Gastroesophageal sphincter (tissue), 3 donors: ENCODE data around the gene AATK.

Experiments
- CTCF ChIP-seq, 4 experiments: fragments of 200-600 bp in 2 of 4; fragments of 450-650 bp in 2 of 4; sonication (generic) in 1 of 4; IDR thresholded peaks; one replicate each; pipeline ENCODE4 v1.5.1; 2017 to 2019; ENCODE audit warnings: antibody characterized with exemption in 4 of 4, mild to moderate bottlenecking in 2 of 4, moderate library complexity in 2 of 4
- EP300 ChIP-seq: sonication (generic); formaldehyde crosslinking; IDR thresholded peaks from one replicate; pipeline ENCODE4 v1.6.1; 2017; ENCODE audit warnings: antibody characterized with exemption, mild to moderate bottlenecking
- POLR2A ChIP-seq, 2 donors: fragments of 450-650 bp; IDR thresholded peaks; one replicate each; pipeline ENCODE4 v1.6.1; 2017; ENCODE audit warnings: antibody characterized with exemption in 2 of 2, mild to moderate bottlenecking in 2 of 2, moderate library complexity in 1 of 2
- POLR2AphosphoS5 ChIP-seq: sonication (generic); formaldehyde crosslinking; IDR thresholded peaks from one replicate; pipeline ENCODE4 v1.6.1; 2017; ENCODE audit warnings: antibody characterized with exemption

GRCh38 chr17:81160306-81160705 lies 5.7 kb downstream of the AATK start:
- TF ChIP-seq POLR2A (IDR thresholded peaks at IDR 0.05) (no peak), POLR2AphosphoS5 (no peak), CTCF (IDR thresholded peaks at IDR 0.05) (no peak), EP300 (no peak)
